Lower leg skin (tissue), 3 donors: ENCODE data around the gene ECM1.

Experiments
- CTCF ChIP-seq, 3 donors: fragments of 450-650 bp; IDR thresholded peaks; one replicate each; pipeline ENCODE4 v1.5.1; 2016; ENCODE audit warnings: antibody characterized with exemption in 3 of 3, mild to moderate bottlenecking in 3 of 3, moderate library complexity in 2 of 3
- POLR2A ChIP-seq, 2 donors: fragments of 450-650 bp; IDR thresholded peaks; one replicate each; pipeline ENCODE4 v1.6.1; 2016 to 2017; ENCODE audit warnings: antibody characterized with exemption in 2 of 2, mild to moderate bottlenecking in 1 of 2, moderate library complexity in 1 of 2

- TF ChIP-seq CTCF (IDR thresholded peaks at IDR 0.05) (no peak), POLR2A (IDR thresholded peaks at IDR 0.05) (no peak)
Observed at GRCh38 chr1:150521196-150521968, 13.5 kb downstream of the ECM1 start.
